OCI-M2 (cell line): Measurements from ENCODE around the gene TAB3.

Source experiments
- DNase-seq: peaks from one replicate; lab custom pipeline; 2025; ENCODE audit not compliant: unreplicated experiment; lab: John Stamatoyannopoulos, UW

The TAB3 gene

GRCh38 chrX:30885136-30885535 lies 3.9 kb downstream of the TAB3 start:
- no peak for DNase-seq

- no peak for DNase-seq
Observed at GRCh38 chrX:30883138-30883537, 5.9 kb downstream of the TAB3 start.

- no peak for DNase-seq
Observed at GRCh38 chrX:30881797-30882196, 7.3 kb downstream of the TAB3 start.

- no peak for DNase-seq
Observed at GRCh38 chrX:30881390-30881789, 7.7 kb downstream of the TAB3 start.

- DNase-seq, result no peak
Observed at GRCh38 chrX:30880058-30880457, 9.0 kb downstream of the TAB3 start.

- no peak for DNase-seq
Observed at GRCh38 chrX:30876367-30876766, 12.7 kb downstream of the TAB3 start.

- no peak for DNase-seq
Observed at GRCh38 chrX:30875957-30876356, 13.1 kb downstream of the TAB3 start.

GRCh38 chrX:30874851-30875250 lies 14.2 kb downstream of the TAB3 start:
- DNase-seq, result no peak

- DNase-seq, result no peak
Observed at GRCh38 chrX:30870572-30870971, 18.5 kb downstream of the TAB3 start.

- no peak for DNase-seq
Observed at GRCh38 chrX:30865612-30866011, 23.4 kb downstream of the TAB3 start.

- no peak for DNase-seq
Observed at GRCh38 chrX:30865015-30865414, 24.0 kb downstream of the TAB3 start.

- no peak for DNase-seq
Observed at GRCh38 chrX:30864383-30864785, 24.7 kb downstream of the TAB3 start.

- DNase-seq, result no peak
Observed at GRCh38 chrX:30863974-30864373, 25.1 kb downstream of the TAB3 start.

GRCh38 chrX:30858098-30858497 lies 31.0 kb downstream of the TAB3 start:
- DNase-seq, result no peak

- DNase-seq, result no peak
Observed at GRCh38 chrX:30851449-30851848, 37.6 kb downstream of the TAB3 start.

GRCh38 chrX:30835373-30835772 lies 53.7 kb downstream of the TAB3 start:
- no peak for DNase-seq

GRCh38 chrX:30833896-30834295 lies 55.2 kb downstream of the TAB3 start:
- no peak for DNase-seq

GRCh38 chrX:30831082-30831481 lies 58.0 kb downstream of the TAB3 start:
- no peak for DNase-seq

- DNase-seq, result no peak
Observed at GRCh38 chrX:30830326-30830943, 58.6 kb downstream of the TAB3 start.

- DNase-seq, result no peak
Observed at GRCh38 chrX:30824275-30824674, 64.8 kb downstream of the TAB3 start.

GRCh38 chrX:30822764-30823163 lies 66.3 kb downstream of the TAB3 start:
- no peak for DNase-seq

GRCh38 chrX:30822068-30822681 lies 66.9 kb downstream of the TAB3 start:
- no peak for DNase-seq

GRCh38 chrX:30821116-30821515 lies 67.9 kb downstream of the TAB3 start:
- DNase-seq, result no peak
